DMS153 (cell line): ENCODE results near the gene PARP9.

Source experiments
- DNase-seq: peaks from one replicate; lab custom pipeline; 2025; lab: John Stamatoyannopoulos, UW

PARP9 gene

GRCh38 chr3:122484985-122485384, 79.1 kb downstream of the PARP9 start:
- no peak for DNase-seq

GRCh38 chr3:122481390-122481789, 82.7 kb downstream of the PARP9 start:
- no peak for DNase-seq
